ENCODE data around the gene SLC51A.
"Not testable (repeated sequence)": the region's sequence is repeated elsewhere in the genome, so short reads cannot be mapped to it uniquely, and the experiment has no call there.

The SLC51A gene

DNA sequence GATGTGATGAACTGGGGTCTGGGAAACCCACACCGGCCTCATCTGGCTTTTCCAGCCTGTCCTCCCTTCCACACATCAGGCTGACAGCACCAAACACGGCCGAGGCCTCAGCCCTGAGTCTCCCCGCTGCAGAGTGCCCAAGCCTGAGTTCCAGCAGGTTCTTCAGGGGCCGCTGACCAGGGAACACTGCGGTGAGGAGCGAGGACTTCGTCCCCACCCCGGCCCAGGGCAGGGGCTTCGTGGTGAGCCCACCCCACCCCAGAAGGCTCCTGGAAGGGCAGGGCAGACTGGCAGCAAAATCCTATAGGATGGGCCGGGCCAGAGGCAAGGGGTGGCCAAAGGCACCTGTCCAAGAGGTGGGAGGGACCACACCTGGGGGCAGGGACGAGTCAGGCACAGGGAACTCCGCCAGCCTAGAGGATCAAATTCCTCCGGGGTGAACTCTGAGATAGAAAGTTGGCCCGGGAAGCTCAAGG is at the start of gene SLC51A:
Gene SLC51A, plus strand, starts transcription at position 446 of the 476 bp plus-strand sequence. CDS start 179 bp downstream, outside the sequence.
- no peak within 1 kb of the TSS for H3K4me3 ChIP-seq (ENCODE audit: low read depth in 1 of 2, low read length in 2 of 2)
- H3K9ac ChIP-seq (ENCODE audit: low read length) = no peak within 1 kb of the TSS
- peaks cover 4% of the 10 kb centered on the region for H3K4me1 ChIP-seq (ENCODE audit: insufficient read depth, low read length)
- H3K9me3 ChIP-seq (ENCODE audit: low read length) = no peaks in the 10 kb centered on the region
- H3K36me3 ChIP-seq (ENCODE audit: insufficient read depth, low read length) = no peaks in the 10 kb centered on the region
- H3K27ac ChIP-seq (ENCODE audit: low read depth, low read length) = no peak within 1 kb of the TSS
- no peaks in the 10 kb centered on the region for H3K27me3 ChIP-seq (ENCODE audit: control insufficient read depth in 1 of 2, insufficient read depth in 2 of 2, low read length in 2 of 2)

DNA sequence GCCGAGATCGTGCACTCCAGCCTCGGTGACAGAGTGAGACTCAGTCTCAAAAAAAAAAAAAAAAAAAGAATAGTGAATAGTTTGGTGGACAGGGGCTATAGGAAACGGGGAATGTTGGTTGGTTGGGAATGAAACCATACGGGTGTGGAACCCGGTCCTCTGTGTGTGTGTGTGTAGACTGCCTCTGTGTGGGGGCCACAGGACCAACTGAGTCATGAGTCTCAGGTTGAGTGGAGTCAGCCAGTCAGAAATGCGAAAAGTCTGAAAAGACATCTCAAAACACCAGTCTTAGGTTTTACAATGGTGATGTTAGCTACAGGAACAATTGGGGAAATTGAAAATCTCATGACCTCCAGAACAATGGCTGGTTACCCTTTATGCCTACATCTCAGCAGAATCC is 49.6 kb upstream of the SLC51A start:
- Histone ChIP-seq H3K27me3 (ENCODE audit: control insufficient read depth in 1 of 2, insufficient read depth in 2 of 2, low read length in 2 of 2) (no peaks in the 10 kb centered on the region), H3K9ac (ENCODE audit: low read length) (no peak overlapping the region), H3K4me3 (ENCODE audit: low read depth in 1 of 2, low read length in 2 of 2) (no peak overlapping the region), H3K4me1 (ENCODE audit: insufficient read depth, low read length) (no peaks in the 10 kb centered on the region), H3K9me3 (ENCODE audit: low read length) (no peaks in the 10 kb centered on the region), H3K36me3 (ENCODE audit: insufficient read depth, low read length) (no peaks in the 10 kb centered on the region), H3K27ac (ENCODE audit: low read depth, low read length) (no peak overlapping the region)

DNA sequence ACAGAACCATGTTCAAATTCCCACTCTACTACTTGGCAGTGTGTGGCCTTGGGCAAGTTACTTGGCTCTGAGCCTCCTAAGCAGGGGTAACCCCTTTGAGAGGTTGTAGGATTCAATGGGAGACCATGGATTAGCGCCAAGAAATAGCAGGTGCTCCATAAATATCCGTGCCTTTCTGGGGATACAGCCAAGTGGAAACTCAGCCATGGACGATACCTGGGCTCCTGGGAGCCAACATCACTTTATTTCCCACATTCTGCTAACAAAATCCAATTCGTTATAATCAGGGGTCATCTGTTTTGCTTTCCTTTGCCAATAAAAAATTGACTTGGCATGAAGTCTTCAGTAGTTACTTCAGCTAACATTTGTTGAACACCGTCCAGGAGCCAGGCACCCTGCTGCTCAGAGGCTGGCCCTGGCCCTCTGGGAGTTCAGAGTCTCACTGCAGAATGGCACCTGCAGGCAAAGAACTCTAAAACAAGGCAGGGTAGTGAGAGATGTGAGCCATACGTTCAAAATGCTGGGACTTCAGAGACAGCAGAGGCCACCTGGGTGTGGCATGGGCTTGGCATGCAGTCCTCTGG is 47.4 kb upstream of the SLC51A start:
- no peaks in the 10 kb centered on the region for H3K9me3 ChIP-seq (ENCODE audit: low read length)
- no peaks in the 10 kb centered on the region for H3K36me3 ChIP-seq (ENCODE audit: insufficient read depth, low read length)
- H3K27ac ChIP-seq (ENCODE audit: low read depth, low read length) = no peak overlapping the region
- H3K4me3 ChIP-seq (ENCODE audit: low read depth in 1 of 2, low read length in 2 of 2) = no peak overlapping the region
- H3K9ac ChIP-seq (ENCODE audit: low read length) = no peak overlapping the region
- no peaks in the 10 kb centered on the region for H3K27me3 ChIP-seq (ENCODE audit: control insufficient read depth in 1 of 2, insufficient read depth in 2 of 2, low read length in 2 of 2)
- H3K4me1 ChIP-seq (ENCODE audit: insufficient read depth, low read length) = no peaks in the 10 kb centered on the region

DNA sequence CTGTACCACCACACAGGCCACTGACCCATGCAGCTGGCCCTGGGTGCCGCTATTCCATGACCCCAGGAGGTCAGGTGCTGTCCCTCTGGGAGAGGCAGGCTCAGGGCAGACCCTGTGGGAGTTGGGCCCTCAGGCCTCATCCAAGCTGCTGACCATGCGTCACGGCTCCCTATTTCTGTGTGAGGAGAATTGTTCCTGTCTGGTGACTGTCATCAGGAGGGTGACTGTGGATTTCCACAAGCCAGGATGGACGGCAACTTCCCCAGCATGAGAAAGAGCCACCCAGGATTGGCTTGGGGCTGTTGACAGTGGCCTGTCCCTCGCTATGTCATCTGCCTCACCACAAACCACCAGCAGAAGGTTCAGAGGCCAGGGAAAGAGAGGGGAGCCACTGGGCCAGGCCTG is 46.5 kb upstream of the SLC51A start:
- H3K9me3 ChIP-seq (ENCODE audit: low read length) = no peaks in the 10 kb centered on the region
- H3K9ac ChIP-seq (ENCODE audit: low read length) = no peak overlapping the region
- H3K36me3 ChIP-seq (ENCODE audit: insufficient read depth, low read length) = no peaks in the 10 kb centered on the region
- no peaks in the 10 kb centered on the region for H3K27me3 ChIP-seq (ENCODE audit: control insufficient read depth in 1 of 2, insufficient read depth in 2 of 2, low read length in 2 of 2)
- H3K27ac ChIP-seq (ENCODE audit: low read depth, low read length) = no peak overlapping the region
- H3K4me3 ChIP-seq (ENCODE audit: low read depth in 1 of 2, low read length in 2 of 2) = no peak overlapping the region
- no peaks in the 10 kb centered on the region for H3K4me1 ChIP-seq (ENCODE audit: insufficient read depth, low read length)

DNA sequence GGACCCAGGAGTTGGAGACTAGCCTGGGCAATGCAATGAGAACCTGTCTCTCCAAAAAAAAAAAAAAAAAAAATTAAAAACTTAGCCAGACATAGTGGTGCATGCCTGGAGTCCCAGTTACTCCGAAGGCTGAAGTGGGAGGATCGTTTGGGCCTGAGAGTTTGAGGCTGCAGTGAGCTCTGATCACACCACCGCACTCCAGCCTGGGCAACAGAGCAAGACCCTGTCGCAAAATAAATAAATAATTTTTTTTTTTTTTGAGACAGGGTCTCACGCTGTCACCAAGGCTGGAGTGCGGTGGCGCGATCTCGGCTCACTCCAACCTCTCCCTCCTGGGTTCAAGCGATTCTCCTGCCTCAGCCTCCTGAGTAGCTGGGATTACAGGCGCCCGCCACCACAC is 46.0 kb upstream of the SLC51A start:
- H3K27me3 ChIP-seq (ENCODE audit: control insufficient read depth in 1 of 2, insufficient read depth in 2 of 2, low read length in 2 of 2); H3K9ac ChIP-seq (ENCODE audit: low read length); H3K4me1 ChIP-seq (ENCODE audit: insufficient read depth, low read length); H3K9me3 ChIP-seq (ENCODE audit: low read length); H3K36me3 ChIP-seq (ENCODE audit: insufficient read depth, low read length); H3K27ac ChIP-seq (ENCODE audit: low read depth, low read length); H3K4me3 ChIP-seq (ENCODE audit: low read depth in 1 of 2, low read length in 2 of 2): not testable (repeated sequence)

DNA sequence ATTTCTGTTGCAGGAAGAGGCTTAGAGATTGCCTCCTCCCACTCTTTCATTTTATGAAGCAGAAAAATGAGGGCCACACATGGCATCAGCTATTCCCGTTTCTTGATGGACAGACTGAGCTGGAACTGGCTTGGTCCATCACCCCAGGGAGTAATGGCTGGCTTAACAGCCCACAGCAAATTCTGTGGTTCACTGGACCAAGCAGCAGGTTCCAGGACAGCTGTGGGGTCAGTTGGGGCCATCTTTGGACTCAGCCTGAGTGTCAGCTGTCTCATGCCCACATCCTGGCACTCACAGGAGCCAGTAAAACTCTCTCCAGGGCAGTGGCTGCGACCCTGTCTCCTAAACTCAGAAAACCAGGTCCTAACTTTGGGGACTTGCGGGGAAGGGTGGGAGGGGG is 41.7 kb upstream of the SLC51A start:
- Histone ChIP-seq H3K36me3 (ENCODE audit: insufficient read depth, low read length) (no peaks in the 10 kb centered on the region), H3K4me1 (ENCODE audit: insufficient read depth, low read length) (no peaks in the 10 kb centered on the region), H3K9me3 (ENCODE audit: low read length) (no peaks in the 10 kb centered on the region), H3K4me3 (ENCODE audit: low read depth in 1 of 2, low read length in 2 of 2) (no peak overlapping the region), H3K27ac (ENCODE audit: low read depth, low read length) (no peak overlapping the region), H3K9ac (ENCODE audit: low read length) (no peak overlapping the region), H3K27me3 (ENCODE audit: control insufficient read depth in 1 of 2, insufficient read depth in 2 of 2, low read length in 2 of 2) (no peaks in the 10 kb centered on the region)

DNA sequence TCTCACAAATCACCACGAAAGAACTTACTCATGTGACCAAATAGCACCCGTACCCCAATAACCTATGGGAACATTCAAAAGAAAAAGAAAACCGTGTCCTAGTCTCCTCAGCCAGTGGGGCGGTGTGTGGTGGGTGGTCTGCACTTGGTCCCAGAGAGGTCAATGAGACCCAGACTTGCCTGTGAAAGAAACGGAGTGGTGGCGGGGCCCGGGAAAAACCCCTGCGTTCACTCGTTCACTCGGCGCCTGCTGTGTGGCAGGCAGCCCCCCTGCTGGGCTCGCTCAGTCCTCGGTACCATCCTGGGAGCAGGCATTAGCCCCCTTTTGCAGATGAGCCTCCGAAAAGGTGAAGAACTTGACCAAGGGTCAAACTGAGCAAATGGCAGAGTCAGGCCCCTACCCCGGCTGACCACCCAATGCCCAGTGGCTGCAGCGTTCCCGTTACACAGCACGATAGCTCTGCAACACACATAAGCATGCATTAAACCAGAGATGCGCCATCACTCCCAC is 41.2 kb upstream of the SLC51A start:
- Histone ChIP-seq H3K27ac (ENCODE audit: low read depth, low read length) (no peak overlapping the region), H3K36me3 (ENCODE audit: insufficient read depth, low read length) (no peaks in the 10 kb centered on the region), H3K27me3 (ENCODE audit: control insufficient read depth in 1 of 2, insufficient read depth in 2 of 2, low read length in 2 of 2) (no peaks in the 10 kb centered on the region), H3K4me1 (ENCODE audit: insufficient read depth, low read length) (no peaks in the 10 kb centered on the region), H3K9me3 (ENCODE audit: low read length) (no peaks in the 10 kb centered on the region), H3K4me3 (ENCODE audit: low read depth in 1 of 2, low read length in 2 of 2) (no peak overlapping the region), H3K9ac (ENCODE audit: low read length) (no peak overlapping the region)

DNA sequence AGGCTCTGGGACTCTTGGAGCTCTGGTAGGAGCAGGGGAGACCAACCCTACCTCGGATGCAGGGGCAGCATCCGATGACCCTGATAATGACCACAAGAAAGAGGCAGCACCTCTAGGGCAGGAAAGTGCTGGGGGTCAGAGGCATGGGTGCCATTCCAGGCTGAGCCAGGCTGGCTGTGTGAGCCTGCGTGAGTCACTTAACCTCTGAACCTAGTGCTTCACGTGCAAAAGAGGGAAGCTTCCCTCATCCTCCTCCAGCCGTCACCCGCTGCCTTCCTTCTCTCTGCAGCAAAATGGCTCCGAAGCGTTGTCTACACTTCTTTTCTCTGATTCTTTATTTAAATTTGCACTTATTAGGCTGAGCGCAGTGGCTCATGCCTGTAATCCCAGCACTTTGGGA is 40.6 kb upstream of the SLC51A start:
- Histone ChIP-seq H3K4me3 (ENCODE audit: low read depth in 1 of 2, low read length in 2 of 2) (no peak overlapping the region), H3K9ac (ENCODE audit: low read length) (no peak overlapping the region), H3K27me3 (ENCODE audit: control insufficient read depth in 1 of 2, insufficient read depth in 2 of 2, low read length in 2 of 2) (no peaks in the 10 kb centered on the region), H3K4me1 (ENCODE audit: insufficient read depth, low read length) (no peaks in the 10 kb centered on the region), H3K36me3 (ENCODE audit: insufficient read depth, low read length) (no peaks in the 10 kb centered on the region), H3K9me3 (ENCODE audit: low read length) (no peaks in the 10 kb centered on the region), H3K27ac (ENCODE audit: low read depth, low read length) (no peak overlapping the region)

DNA sequence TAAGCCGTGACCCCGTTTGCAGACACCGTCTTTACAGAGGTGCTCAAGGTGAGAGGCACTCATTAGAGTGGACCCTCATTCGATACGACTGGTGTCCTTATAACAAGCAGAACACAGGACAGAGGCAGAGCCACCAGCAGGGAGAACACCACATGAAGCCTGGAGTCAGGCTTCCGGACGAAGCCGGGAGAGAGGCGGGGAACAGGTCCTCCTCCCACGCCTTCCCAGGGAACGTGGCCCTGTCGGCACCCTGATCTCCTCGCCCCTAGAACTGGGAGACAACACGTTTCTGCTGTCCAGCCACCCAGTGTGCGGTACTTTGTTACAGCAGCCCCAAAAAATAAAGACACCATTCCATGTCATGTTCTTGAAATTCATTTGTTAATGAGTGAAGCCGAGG is 38.8 kb upstream of the SLC51A start:
- H3K4me3 ChIP-seq (ENCODE audit: low read depth in 1 of 2, low read length in 2 of 2) = no peak overlapping the region
- H3K9ac ChIP-seq (ENCODE audit: low read length) = no peak overlapping the region
- no peaks in the 10 kb centered on the region for H3K9me3 ChIP-seq (ENCODE audit: low read length)
- H3K27me3 ChIP-seq (ENCODE audit: control insufficient read depth in 1 of 2, insufficient read depth in 2 of 2, low read length in 2 of 2) = no peaks in the 10 kb centered on the region
- no peaks in the 10 kb centered on the region for H3K4me1 ChIP-seq (ENCODE audit: insufficient read depth, low read length)
- no peaks in the 10 kb centered on the region for H3K36me3 ChIP-seq (ENCODE audit: insufficient read depth, low read length)
- no peak overlapping the region for H3K27ac ChIP-seq (ENCODE audit: low read depth, low read length)

DNA sequence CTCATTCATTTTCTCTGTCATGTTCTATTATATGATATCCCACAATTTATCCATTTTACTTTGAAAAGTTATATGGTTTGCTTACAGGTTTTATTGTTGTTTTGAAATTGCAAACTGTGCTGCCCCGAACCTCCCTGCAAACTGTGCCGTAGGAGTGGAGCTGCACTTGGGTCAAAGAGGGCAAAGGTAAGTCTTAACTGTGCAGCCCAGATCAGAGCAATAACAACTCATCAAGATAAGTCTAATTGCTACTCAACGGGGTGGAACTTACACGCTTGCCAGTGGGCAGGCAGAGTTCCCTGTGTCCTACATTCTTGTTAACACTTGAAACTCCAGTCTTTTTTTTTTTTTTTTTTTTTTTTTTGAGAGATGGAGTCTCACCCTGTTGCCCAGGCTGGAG is 38.4 kb upstream of the SLC51A start:
- no peak overlapping the region for H3K9ac ChIP-seq (ENCODE audit: low read length)
- no peaks in the 10 kb centered on the region for H3K27me3 ChIP-seq (ENCODE audit: control insufficient read depth in 1 of 2, insufficient read depth in 2 of 2, low read length in 2 of 2)
- H3K4me1 ChIP-seq (ENCODE audit: insufficient read depth, low read length) = no peaks in the 10 kb centered on the region
- no peaks in the 10 kb centered on the region for H3K36me3 ChIP-seq (ENCODE audit: insufficient read depth, low read length)
- no peak overlapping the region for H3K27ac ChIP-seq (ENCODE audit: low read depth, low read length)
- no peaks in the 10 kb centered on the region for H3K9me3 ChIP-seq (ENCODE audit: low read length)
- no peak overlapping the region for H3K4me3 ChIP-seq (ENCODE audit: low read depth in 1 of 2, low read length in 2 of 2)

DNA sequence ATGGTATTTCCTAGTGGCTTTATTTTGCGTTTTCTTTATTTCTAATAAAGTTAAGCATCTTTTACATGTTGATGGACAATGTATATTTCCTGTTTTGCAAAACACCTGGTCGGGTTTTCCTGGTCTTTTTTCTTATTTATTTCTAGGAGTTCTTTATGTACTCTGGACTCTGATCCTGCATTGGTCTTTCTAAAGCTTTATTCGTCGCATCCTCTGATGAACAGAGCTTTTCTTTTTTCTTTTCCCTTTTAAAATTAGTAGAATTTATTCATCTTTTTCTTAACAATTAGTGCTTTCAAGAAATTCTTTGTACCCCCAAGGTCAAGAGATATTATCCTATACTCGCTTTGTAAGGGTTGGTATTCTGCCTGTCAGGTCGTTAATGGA is 37.3 kb upstream of the SLC51A start:
- Histone ChIP-seq H3K4me3 (ENCODE audit: low read depth in 1 of 2, low read length in 2 of 2) (no peak overlapping the region), H3K9ac (ENCODE audit: low read length) (no peak overlapping the region), H3K9me3 (ENCODE audit: low read length) (no peaks in the 10 kb centered on the region), H3K36me3 (ENCODE audit: insufficient read depth, low read length) (no peaks in the 10 kb centered on the region), H3K27ac (ENCODE audit: low read depth, low read length) (no peak overlapping the region), H3K4me1 (ENCODE audit: insufficient read depth, low read length) (no peaks in the 10 kb centered on the region), H3K27me3 (ENCODE audit: control insufficient read depth in 1 of 2, insufficient read depth in 2 of 2, low read length in 2 of 2) (no peaks in the 10 kb centered on the region)
